Measurements from ENCODE around the gene ZNF774. TPM values are rescaled to one million over a fixed set of nuclear protein-coding genes. Genes with fewer than 3 reads are reported as not detected.

ZNF774 gene
- total and polyA plus RNA-seq, 5 experiments from 2014 or later: 0.13 to 1.5 (median 0.65) TPM; not detected in 1

DNA sequence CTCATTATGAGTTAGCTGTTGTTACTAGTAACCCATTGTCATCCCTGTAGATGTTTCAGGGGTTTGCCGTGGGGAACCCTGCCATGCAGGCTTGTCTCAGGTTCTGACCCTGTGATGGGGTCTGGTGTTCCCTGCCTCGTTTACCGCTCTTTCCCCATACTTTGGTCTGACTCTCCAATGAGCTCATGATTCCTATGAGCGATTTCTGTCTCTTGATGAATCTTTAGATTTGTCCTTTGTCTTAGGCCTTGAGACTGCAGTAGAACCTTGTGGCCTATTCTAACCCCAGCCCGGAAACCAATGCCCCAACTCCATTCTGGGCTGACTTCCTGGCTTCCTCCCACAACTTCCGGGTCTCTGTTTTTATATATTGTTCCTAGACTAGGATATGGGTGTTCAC is 24.7 kb downstream of the ZNF774 start:
- peaks cover 0 to 3% (median 0%) of the 10 kb centered on the region in 5 donors for H3K27me3 Mint-ChIP-seq
- DNase-seq: peak; percentile 35 to 83 (median 66)
- H3K4me1 Mint-ChIP-seq: peaks cover 22 to 55% (median 40%) of the 10 kb centered on the region in 4 donors
- peaks cover 0 to 2% (median 0%) of the 10 kb centered on the region in 3 donors for H3K36me3 Mint-ChIP-seq
- POLR2A ChIA-PET: interaction anchor here (0.6 to 3.3 kb wide), 2 partner anchors 11 to 17 kb away, joined by 3 to 18 read pairs; partner anchors contain the start of gene IQGAP1
- H3K27ac Mint-ChIP-seq: peak overlapping the region; percentile 8 to 72 (median 50)
- H3K4me3 Mint-ChIP-seq: peak overlapping the region; percentile 9 to 82 (median 68)
- ATAC-seq: peak; percentile 98 to 100
- peaks cover 0 to 24% (median 6%) of the 10 kb centered on the region in 9 donors for H3K9me3 Mint-ChIP-seq

DNA sequence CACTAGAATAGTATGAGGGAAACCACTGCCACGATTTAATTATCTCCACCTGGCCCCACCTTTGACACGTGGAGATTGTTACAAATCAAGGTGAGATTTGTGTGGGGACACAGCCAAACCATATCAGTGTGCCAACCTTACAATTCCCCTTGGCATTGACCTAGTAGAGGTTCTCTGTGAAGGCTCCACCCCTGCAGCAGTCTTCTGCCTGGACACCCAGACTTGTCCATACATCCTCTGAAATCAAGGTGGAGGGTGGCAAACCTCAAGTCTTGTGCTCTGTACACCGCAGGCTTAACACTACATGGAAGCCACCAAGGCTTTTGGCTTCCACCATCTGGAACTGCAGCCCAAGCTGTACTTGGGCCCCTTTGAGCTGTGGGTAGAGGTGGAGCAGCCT is 27.2 kb downstream of the ZNF774 start:
- Mint-ChIP-seq H3K4me3 (no peak overlapping the region), H3K4me1 (peaks cover 25 to 56% (median 46%) of the 10 kb centered on the region in 4 donors)

DNA sequence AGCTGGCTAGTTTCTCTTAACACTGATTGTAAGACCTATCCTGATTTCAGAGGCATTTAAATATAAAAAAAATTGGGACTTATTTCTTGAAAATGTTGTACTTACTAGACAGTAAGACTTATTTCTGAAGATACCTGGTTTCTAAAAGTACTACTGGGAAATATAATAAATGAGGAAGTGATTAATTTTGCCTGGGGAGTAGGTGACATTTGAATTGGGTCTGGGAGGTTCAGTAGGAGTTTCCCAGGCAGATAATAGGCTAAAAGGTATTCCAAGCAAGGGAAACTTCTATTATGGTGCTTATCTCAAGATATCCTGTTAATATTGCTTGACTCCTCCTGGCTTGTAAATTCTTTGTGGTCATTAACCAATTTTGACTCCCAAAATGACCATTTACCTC is 29.4 kb downstream of the ZNF774 start:
- ATAC-seq: no peak
- Mint-ChIP-seq H3K36me3 (peaks cover 0 to 2% (median 0%) of the 10 kb centered on the region in 3 donors), H3K27ac (no peak overlapping the region), H3K9me3 (peaks cover 0 to 24% (median 6%) of the 10 kb centered on the region in 9 donors), H3K27me3 (no peaks in the 10 kb centered on the region), H3K4me1 (peaks cover 18 to 39% (median 32%) of the 10 kb centered on the region in 4 donors), H3K4me3 (no peak overlapping the region)
- no peak for DNase-seq
- POLR2A ChIA-PET: interaction anchor here (0.7 to 1.1 kb wide), 2 partner anchors 9 to 16 kb away, joined by 3 to 6 read pairs; no protein-coding TSS in a partner anchor

More for the DNA sequence above, 27.2 kb downstream of the ZNF774 start:
- H3K9me3 Mint-ChIP-seq: peaks cover 0 to 24% (median 6%) of the 10 kb centered on the region in 9 donors
- no peak overlapping the region for H3K27ac Mint-ChIP-seq
- peaks cover 0 to 2% (median 0%) of the 10 kb centered on the region in 3 donors for H3K36me3 Mint-ChIP-seq
- ATAC-seq (no peak), DNase-seq (no peak)
- POLR2A ChIA-PET: interaction anchor here (0.7 to 1.0 kb wide), 3 partner anchors 17 to 35 kb away, joined by 3 to 6 read pairs (median 4); no protein-coding TSS in a partner anchor
- H3K27me3 Mint-ChIP-seq: peaks cover 0 to 3% (median 0%) of the 10 kb centered on the region in 5 donors

DNA sequence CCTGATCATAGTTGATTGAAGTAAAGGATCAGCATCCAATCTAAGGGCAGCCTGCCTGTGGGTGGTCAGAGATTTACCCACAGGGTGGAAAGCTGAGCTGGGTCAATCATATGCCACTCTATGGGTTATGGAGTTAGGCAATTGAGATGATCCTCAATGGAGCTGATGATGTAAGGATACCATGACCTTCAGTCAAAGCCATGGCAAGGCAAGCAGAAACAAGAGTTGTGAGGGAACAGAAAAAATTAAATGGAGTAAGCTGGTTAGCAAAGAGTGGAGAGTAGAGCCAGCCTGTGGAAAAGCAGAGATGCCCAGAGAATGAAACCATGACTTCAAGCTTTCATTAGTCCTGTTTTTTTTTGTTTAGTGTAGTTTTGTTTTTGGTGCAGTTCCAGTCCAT is 30.2 kb downstream of the ZNF774 start:
- POLR2A ChIA-PET: interaction anchor here (0.6 to 1.1 kb wide), 2 partner anchors 10 to 62 kb away, joined by 4 to 6 read pairs; no protein-coding TSS in a partner anchor
- Mint-ChIP-seq H3K4me1 (peaks cover 13 to 32% (median 26%) of the 10 kb centered on the region in 4 donors), H3K4me3 (peak overlapping the region in 1 of 10 donors; percentile 12), H3K27ac (peak overlapping the region in 1 of 10 donors; percentile 49), H3K36me3 (peaks cover 0 to 1% (median 0%) of the 10 kb centered on the region in 3 donors), H3K9me3 (peaks cover 0 to 21% (median 3%) of the 10 kb centered on the region in 9 donors), H3K27me3 (no peaks in the 10 kb centered on the region)
- ATAC-seq (no peak), DNase-seq (no peak)

DNA sequence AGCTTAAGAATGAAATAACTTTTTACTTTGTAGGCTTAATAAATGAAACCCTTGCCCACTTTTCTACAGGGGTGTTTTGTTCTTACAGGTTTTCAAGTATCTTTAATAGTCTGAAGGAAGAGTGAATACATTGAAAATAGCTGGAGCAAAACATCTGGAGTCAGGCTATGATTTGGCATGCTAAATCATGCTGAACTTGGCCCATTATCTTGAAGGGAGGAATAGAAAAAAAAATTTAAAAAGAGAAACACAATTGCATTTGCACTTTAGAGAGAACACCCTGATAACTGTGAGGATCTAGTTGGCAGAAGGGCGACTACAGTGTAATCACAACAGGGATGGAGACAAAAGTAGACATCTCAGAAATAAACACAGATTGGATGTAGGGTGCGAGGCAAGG is 34.1 kb downstream of the ZNF774 start:
- Mint-ChIP-seq H3K27ac (peak overlapping the region in 9 of 10 donors; percentile 2 to 79 (median 31)), H3K4me1 (peaks cover 22 to 45% (median 39%) of the 10 kb centered on the region in 4 donors)

DNA sequence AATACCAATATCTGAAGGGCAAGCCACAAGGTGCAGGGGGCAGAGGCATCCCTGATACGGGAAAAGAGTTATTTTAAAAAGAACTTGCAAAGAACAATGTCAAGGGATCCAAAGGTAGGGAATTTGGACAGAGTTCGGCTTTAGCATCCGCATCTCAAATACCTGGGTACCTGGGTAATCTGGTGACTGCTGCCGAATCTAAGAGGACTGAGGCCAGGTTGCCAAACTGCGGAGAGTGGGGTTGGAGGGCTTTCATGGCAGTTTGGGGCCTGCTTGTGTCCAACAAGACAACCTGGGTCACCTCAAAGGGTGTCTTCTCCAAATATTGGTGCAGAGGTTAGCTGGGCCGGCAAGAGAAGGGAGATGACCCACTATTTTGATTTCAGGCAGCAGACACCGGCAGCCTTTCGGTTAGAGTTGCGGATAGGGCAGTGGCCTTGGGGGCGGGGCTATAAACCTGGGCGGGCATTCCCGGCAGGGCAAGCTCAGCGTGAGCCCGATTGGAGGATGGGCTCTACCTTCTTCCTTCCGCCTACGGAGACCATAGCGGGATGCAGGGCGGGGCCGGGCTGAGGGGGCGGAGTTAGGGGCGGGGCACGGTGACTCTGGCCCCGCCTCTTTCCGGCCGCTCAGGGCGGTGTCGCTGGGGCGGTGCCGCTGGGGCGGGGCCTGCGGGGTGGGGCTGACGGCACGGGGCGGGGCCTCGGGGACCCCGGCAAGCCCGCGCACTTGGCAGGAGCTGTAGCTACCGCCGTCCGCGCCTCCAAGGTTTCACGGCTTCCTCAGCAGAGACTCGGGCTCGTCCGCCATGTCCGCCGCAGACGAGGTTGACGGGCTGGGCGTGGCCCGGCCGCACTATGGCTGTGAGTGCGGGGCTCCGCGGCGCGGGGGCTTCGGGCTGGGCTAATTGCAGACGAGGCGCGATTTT is 35.7 kb downstream of the ZNF774 start, which contains the start of gene IQGAP1:
Gene IQGAP1 (plus strand): TSS at position 709 of the 928 bp plus-strand sequence. CDS start 100 bp downstream, at position 809.
- ATAC-seq (peak; percentile 85 to 91), DNase-seq (peak; percentile 90 to 98 (median 93))
- POLR2A ChIA-PET: interaction anchor here (0.6 to 2.8 kb wide), 13 partner anchors 8 to 544 kb away, joined by 3 to 40 read pairs (median 6); partner anchors contain the start of genes CIB1, GDPGP1, HDDC3 and ZNF774
- Mint-ChIP-seq H3K27me3 (no peaks in the 10 kb centered on the region), H3K4me3 (peak within 1 kb of the TSS; percentile 83 to 96 (median 92)), H3K27ac (peak within 1 kb of the TSS; percentile 82 to 98 (median 96)), H3K4me1 (peaks cover 24 to 51% (median 48%) of the 10 kb centered on the region in 4 donors), H3K36me3 (peaks cover 5 to 28% (median 9%) of the 10 kb centered on the region in 3 donors), H3K9me3 (no peaks in the 10 kb centered on the region)

More for the DNA sequence above, 34.1 kb downstream of the ZNF774 start:
- no peaks in the 10 kb centered on the region for H3K27me3 Mint-ChIP-seq
- peaks cover 0 to 13% (median under 1%) of the 10 kb centered on the region in 3 donors for H3K36me3 Mint-ChIP-seq
- POLR2A ChIA-PET: interaction anchor here (0.7 to 1.2 kb wide), 2 partner anchors 9 to 12 kb away, joined by 6 to 8 read pairs; no protein-coding TSS in a partner anchor
- peak overlapping the region in 5 of 10 donors; percentile 1 to 53 (median 32) for H3K4me3 Mint-ChIP-seq
- no peak for DNase-seq
- H3K9me3 Mint-ChIP-seq: peaks cover 0 to 2% (median 0%) of the 10 kb centered on the region in 9 donors
- ATAC-seq: no peak

DNA sequence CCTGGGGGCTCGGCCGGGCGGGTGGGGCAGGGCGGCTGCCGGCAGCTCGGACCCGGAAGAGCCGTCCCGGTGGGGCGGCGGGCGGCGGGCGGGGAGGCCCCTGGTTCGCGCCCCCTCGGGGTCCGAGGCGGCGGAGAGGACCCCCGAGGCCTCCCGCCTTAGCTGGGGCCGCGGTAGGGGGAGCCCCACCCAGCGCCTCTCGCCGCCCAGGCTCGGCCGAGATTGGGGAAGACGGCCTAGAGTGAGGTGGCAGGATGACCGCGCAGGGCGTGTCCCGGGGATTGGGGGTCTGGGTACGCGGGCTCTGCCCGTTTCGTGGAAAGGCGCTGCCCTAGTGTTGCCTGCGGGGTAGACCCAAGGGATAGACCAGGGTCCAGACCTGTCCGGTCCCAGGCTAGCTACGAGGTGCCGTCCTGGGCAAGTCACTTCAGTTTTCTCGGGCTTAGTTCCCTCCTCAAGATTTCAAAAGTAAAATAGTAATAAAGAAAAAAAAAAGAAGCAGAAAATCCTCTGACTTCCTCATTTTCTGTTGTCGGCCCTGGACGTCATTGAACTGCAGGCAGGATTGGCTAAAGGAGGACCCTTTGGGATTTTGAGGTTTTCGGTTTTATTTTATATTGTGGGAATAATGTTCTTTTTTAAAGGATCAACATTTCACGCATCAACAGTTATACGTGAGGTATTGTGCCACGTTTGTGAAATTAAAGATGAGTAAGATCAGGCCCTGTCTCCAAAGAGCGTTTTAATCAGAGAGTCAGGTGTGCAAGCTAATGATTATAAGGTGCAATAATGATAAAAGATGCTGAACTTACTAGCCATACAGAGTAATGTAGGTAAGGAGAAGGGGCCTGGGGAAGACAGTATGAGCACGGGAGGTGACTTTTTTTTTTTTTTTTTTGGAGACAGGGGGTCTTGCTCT is 36.6 kb downstream of the ZNF774 start:
- ATAC-seq: peak; percentile 19 to 43
- DNase-seq: peak; percentile 5 to 79 (median 44)
- H3K36me3 Mint-ChIP-seq: peaks cover 5 to 35% (median 9%) of the 10 kb centered on the region in 3 donors
- peak overlapping the region; percentile 83 to 96 (median 92) for H3K4me3 Mint-ChIP-seq
- H3K4me1 Mint-ChIP-seq: peaks cover 27 to 61% (median 56%) of the 10 kb centered on the region in 4 donors
- H3K27me3 Mint-ChIP-seq: no peaks in the 10 kb centered on the region
- no peaks in the 10 kb centered on the region for H3K9me3 Mint-ChIP-seq
- POLR2A ChIA-PET: interaction anchor here (0.6 to 2.8 kb wide), 15 partner anchors 7 to 227 kb away, joined by 3 to 40 read pairs (median 6); partner anchors contain the start of genes CIB1, GDPGP1 and ZNF774
- peak overlapping the region; percentile 82 to 98 (median 96) for H3K27ac Mint-ChIP-seq

DNA sequence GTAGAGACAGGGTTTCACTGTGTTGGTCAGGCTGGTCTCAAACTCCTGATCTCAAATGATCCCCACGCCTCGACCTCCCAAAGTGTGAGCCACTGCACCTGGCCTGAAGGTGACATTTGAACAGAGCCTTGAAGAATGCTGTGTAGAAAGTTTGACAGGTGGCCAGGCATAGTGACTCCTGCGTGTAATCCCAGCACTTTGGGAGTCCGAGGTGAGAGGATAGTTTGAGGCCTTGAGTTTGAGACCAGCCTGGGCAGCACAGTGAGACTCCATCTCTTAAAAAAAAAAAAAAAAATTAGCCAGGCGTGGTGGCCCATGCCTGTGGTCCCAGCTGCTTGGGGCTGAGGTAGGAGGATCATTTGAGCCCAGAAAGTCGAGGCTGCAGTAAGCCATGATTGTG is 37.4 kb downstream of the ZNF774 start:
- Mint-ChIP-seq H3K27ac (peak overlapping the region in 8 of 10 donors; percentile 82 to 98 (median 91)), H3K9me3 (no peaks in the 10 kb centered on the region), H3K27me3 (no peaks in the 10 kb centered on the region), H3K4me3 (peak overlapping the region; percentile 83 to 96 (median 92)), H3K36me3 (peaks cover 5 to 41% (median 9%) of the 10 kb centered on the region in 3 donors), H3K4me1 (peaks cover 29 to 66% (median 63%) of the 10 kb centered on the region in 4 donors)
- POLR2A ChIA-PET: interaction anchor here (0.7 to 2.8 kb wide), 5 partner anchors 11 to 177 kb away, joined by 4 to 40 read pairs (median 6); partner anchors contain the start of genes CIB1 and GDPGP1
- DNase-seq (no peak), ATAC-seq (no peak)

DNA sequence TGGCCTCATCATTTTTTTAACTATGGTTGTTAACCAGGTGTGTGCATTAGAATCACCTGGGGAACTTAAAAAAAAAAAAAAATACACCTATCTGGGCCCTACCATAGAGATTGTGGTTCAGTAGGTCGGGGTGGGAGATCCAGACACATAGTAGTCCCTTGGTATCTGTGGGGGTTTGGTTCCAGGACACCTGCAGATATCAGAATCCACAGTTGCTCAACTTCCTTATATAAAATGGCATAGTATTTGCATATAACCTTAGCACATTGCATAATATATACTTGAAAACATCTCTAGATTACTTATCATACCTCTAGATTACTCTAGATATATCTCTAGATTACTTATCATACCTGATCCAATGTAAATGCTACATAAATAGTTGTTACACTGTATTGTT is 41.0 kb downstream of the ZNF774 start:
- peaks cover 5 to 51% (median 13%) of the 10 kb centered on the region in 3 donors for H3K36me3 Mint-ChIP-seq
- H3K9me3 Mint-ChIP-seq: no peaks in the 10 kb centered on the region
- no peak for ATAC-seq
- no peak for DNase-seq
- no peaks in the 10 kb centered on the region for H3K27me3 Mint-ChIP-seq
- H3K27ac Mint-ChIP-seq: peak overlapping the region in 2 of 10 donors; percentile 32 to 82
- peaks cover 36 to 81% (median 74%) of the 10 kb centered on the region in 4 donors for H3K4me1 Mint-ChIP-seq
- peak overlapping the region in 1 of 10 donors; percentile 3 for H3K4me3 Mint-ChIP-seq
- POLR2A ChIA-PET: interaction anchor here (1.4 kb wide), 1 partner anchor 15 kb away, joined by 4 read pairs; no protein-coding TSS in a partner anchor

DNA sequence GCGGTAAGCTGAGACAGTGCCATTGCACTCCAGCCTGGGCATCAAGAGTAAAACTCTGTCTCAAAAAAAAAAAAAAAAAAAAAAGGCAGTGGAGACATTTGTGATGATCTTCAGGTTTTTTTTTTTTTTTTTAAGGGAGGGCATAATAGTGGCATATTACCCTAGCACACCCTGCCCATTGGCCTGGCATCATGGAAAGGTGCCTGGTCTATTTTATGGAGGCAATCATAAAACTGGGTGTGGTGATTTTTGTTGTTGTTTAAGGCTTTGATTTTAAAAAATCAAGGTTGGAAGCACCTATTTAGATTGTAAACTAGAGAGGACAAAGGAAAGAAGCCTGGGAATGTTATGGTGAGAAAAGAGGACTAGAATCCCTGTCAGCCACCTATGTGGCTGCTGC is 42.0 kb downstream of the ZNF774 start:
- no peaks in the 10 kb centered on the region for H3K9me3 Mint-ChIP-seq
- H3K27ac Mint-ChIP-seq: peak overlapping the region in 4 of 10 donors; percentile 18 to 73 (median 38)
- H3K4me3 Mint-ChIP-seq: no peak overlapping the region
- POLR2A ChIA-PET: interaction anchor here (0.7 kb wide), 1 partner anchor 18 kb away, joined by 3 read pairs; no protein-coding TSS in a partner anchor
- peaks cover 33 to 85% (median 74%) of the 10 kb centered on the region in 4 donors for H3K4me1 Mint-ChIP-seq
- H3K36me3 Mint-ChIP-seq: peaks cover 5 to 49% (median 14%) of the 10 kb centered on the region in 3 donors
- DNase-seq (no peak), ATAC-seq (no peak)
- H3K27me3 Mint-ChIP-seq: no peaks in the 10 kb centered on the region

Measured in naive thymus-derived CD8-positive, alpha-beta T cell (primary cell).